Right lobe of liver (tissue), 6 donors: ENCODE results near the gene ATF7IP. TPM values are rescaled to one million over a fixed set of nuclear protein-coding genes. Genes with fewer than 3 reads are reported as not detected.

Experiments used
- ATAC-seq, 4 donors: fragments of 200-7000 bp; cut with Tn5 transposase; one replicate each; pipeline ENCODE4 v1.9.1; 2020; ENCODE audit warnings: mild to moderate bottlenecking in 4 of 4, moderate library complexity in 4 of 4
- DNase-seq, 3 donors: peaks; one replicate each; pipeline ENCODE4 v3.0.0-alpha.2; 2020
- H3K27ac ChIP-seq, 3 donors: fragments of 200-600 bp; one replicate each; pipeline ENCODE4 v1.8.0; 2022
- H3K27me3 ChIP-seq, 2 donors: fragments of 200-600 bp; one replicate each; pipeline ENCODE4 v1.8.0; 2022
- H3K36me3 ChIP-seq, 4 donors: fragments of 200-600 bp; sonication (generic) in 1 of 4; one replicate each; pipeline versions ENCODE4 v1.5.1 to v1.8.0; 2017 to 2022; ENCODE audit warnings: control low read depth in 1 of 4
- H3K4me1 ChIP-seq, 4 donors: fragments of 200-600 bp; sonication (generic) in 1 of 4; one replicate each; pipeline versions ENCODE4 v1.5.1 to v1.8.0; 2017 to 2022; ENCODE audit warnings: control low read depth in 1 of 4
- H3K4me3 ChIP-seq, 3 donors: fragments of 200-600 bp; one replicate each; pipeline ENCODE4 v1.8.0; 2022
- H3K9me3 ChIP-seq, 4 donors: fragments of 200-600 bp; sonication (generic) in 1 of 4; one replicate each; pipeline versions ENCODE4 v1.5.1 to v1.8.0; 2017 to 2022; ENCODE audit warnings: control low read depth in 1 of 4
- POLR2A ChIP-seq: fragments of 450-650 bp; IDR thresholded peaks from one replicate; pipeline ENCODE4 v1.6.1; 2017; ENCODE audit warnings: antibody characterized with exemption, mild to moderate bottlenecking
- WGBS: methylation state at CpG from one replicate; pipeline ENCODE4 v1.1.6; 2018; ENCODE audit warnings: low coverage, low lambda C conversion rate; ENCODE audit not compliant: insufficient coverage; ENCODE audit errors: missing lambda C conversion rate; 5-methylcytosine and 5-hydroxymethylcytosine counted together
- intact Hi-C, 2 donors: fragments of 100-400 bp; cut with DNase I; formaldehyde crosslinking; loops; one replicate each; pipeline versions ENCODE4 v1.11.2 to v1.14.1; 2022
- total RNA-seq, 6 experiments: library from RNA; depleted of rRNA in 2 of 6; stranded (reverse); fragments of >200 nt in 2 of 6; fragmentation: NEBNext Ultra II Directional in 3 of 6; extraction: Animal tissue kit (Norgen Biotek cat#: 25700) in 3 of 6; gene quantifications; one replicate each; pipeline versions ENCODE4 v1.1.0 to v1.2.4, GENCODE V29; 2016 to 2023
- TF ChIP-seq, protein P1 (sequence below), 4 donors: fragments of 200-600 bp in 3 of 4; fragments of 450-650 bp in 1 of 4; IDR thresholded peaks; one replicate each; pipeline versions ENCODE4 v1.5.1 to v1.8.0; 2016 to 2022; ENCODE audit warnings: antibody characterized with exemption in 4 of 4, mild to moderate bottlenecking in 2 of 4
- donor health status: DM: no; HTN: yes; CAD: no.
- donor health status: DM: no; HTN: no; CAD: no.
- donor health status: DM: no; HTN: no; CAD: no.
- donor health status: DM: no; HTN: yes; CAD: no.
- donor health status: DM: no; HTN: yes; CAD: no.

ATF7IP gene
- total RNA-seq, 6 experiments from 2014 or later = 17.5 to 33.6 (median 27.4) TPM

DNA sequence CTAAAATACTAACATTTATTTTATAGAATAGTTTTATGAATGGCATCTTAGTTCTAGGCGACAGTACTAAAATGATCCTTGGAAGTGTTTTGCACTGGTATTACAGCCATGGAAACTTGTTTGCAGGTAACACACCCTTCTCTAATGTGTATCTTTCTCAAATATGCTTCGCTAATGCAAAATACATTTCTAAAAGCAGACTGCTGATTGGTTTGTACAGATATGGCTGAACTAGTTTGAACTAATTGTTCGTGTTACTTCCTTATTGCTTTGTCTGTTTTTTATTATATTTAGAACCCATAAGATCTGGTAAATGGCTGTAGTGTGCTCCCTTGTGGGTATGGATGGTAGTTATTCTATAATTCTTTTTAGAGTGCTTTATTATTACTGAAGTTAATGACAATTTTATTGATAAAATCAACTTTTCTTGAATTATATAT, 53.0 kb downstream of the ATF7IP start:
- Histone ChIP-seq H3K27ac (no peak overlapping the region), H3K4me1 (peaks cover 0 to 42% (median 18%) of the 10 kb centered on the region in 4 donors), H3K4me3 (no peak overlapping the region), H3K36me3 (no peaks in the 10 kb centered on the region), H3K27me3 (no peaks in the 10 kb centered on the region), H3K9me3 (no peaks in the 10 kb centered on the region)
- no peak for TF ChIP-seq POLR2A
- TF ChIP-seq, protein P1, sequence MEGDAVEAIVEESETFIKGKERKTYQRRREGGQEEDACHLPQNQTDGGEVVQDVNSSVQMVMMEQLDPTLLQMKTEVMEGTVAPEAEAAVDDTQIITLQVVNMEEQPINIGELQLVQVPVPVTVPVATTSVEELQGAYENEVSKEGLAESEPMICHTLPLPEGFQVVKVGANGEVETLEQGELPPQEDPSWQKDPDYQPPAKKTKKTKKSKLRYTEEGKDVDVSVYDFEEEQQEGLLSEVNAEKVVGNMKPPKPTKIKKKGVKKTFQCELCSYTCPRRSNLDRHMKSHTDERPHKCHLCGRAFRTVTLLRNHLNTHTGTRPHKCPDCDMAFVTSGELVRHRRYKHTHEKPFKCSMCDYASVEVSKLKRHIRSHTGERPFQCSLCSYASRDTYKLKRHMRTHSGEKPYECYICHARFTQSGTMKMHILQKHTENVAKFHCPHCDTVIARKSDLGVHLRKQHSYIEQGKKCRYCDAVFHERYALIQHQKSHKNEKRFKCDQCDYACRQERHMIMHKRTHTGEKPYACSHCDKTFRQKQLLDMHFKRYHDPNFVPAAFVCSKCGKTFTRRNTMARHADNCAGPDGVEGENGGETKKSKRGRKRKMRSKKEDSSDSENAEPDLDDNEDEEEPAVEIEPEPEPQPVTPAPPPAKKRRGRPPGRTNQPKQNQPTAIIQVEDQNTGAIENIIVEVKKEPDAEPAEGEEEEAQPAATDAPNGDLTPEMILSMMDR (IDR thresholded peaks at IDR 0.05) = peak; percentile 33 to 38 (median 36)
- DNase-seq (no peak), ATAC-seq (peak; percentile 61 to 69 (median 66))
- intact Hi-C loops = no loop called here
- WGBS = 34% methylated on average over 3 of the region's 3 CpGs

DNA sequence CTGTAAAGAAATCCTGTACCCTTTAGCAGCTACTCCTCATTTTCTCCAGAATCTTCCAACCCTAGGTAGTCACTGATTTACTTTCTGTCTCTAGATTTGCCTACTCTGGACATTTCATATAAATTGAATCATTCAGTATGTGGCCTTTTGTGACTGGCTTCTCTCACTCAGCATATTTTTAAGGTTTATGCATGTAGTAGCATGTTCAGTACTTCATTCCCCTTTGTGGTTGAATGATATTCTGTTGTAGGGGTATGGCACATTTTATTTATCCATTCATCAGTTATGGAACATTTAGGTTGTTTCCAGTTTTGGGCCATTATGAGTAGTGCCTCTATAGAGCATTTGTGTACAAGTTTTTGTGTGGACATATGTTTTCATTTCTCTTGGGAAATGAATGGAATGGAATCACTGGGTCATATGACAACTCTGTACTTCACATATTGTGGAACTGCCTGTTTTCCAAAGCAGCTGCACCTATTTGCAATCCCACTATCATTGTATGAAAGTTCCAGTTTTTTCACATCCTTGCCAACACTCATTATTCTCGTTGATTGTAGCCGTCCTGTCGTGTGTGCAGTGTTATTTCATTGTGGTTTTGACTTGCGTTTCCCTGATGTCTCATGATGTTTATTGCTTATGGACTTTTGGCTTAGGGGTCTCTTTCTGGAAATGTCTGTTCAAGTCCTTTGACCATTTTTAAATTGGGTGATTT, 57.2 kb downstream of the ATF7IP start:
- 82% methylated on average over 4 of the region's 4 CpGs for WGBS
- no peak for ATAC-seq
- Histone ChIP-seq H3K36me3 (peaks cover 0 to 7% (median 4%) of the 10 kb centered on the region in 4 donors), H3K9me3 (no peaks in the 10 kb centered on the region), H3K27ac (no peak overlapping the region), H3K4me3 (no peak overlapping the region), H3K27me3 (no peaks in the 10 kb centered on the region), H3K4me1 (peaks cover 0 to 29% (median 6%) of the 10 kb centered on the region in 4 donors)
- DNase-seq = no peak
- intact Hi-C loops = no loop called here
- no peak for TF ChIP-seq POLR2A
- TF ChIP-seq, protein P1 (IDR thresholded peaks at IDR 0.05) = no peak

DNA sequence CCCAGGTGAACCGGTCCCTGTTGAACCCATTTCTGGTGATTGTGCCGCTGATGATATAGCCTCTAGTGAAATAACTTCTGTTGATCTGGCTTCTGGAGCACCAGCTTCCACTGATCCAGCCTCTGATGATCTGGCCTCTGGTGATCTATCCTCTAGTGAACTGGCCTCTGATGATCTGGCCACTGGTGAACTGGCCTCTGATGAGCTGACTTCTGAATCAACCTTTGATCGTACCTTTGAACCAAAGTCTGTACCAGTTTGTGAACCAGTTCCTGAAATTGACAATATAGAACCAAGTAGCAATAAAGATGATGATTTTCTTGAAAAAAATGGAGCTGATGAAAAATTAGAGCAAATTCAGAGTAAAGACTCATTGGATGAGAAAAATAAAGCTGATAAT, 59.1 kb downstream of the ATF7IP start:
- intact Hi-C loops = no loop called here
- no peak for DNase-seq
- ATAC-seq = peak; percentile 11 to 51 (median 33)
- Histone ChIP-seq H3K9me3 (no peaks in the 10 kb centered on the region), H3K36me3 (peaks cover 0 to 9% (median 5%) of the 10 kb centered on the region in 4 donors), H3K27ac (no peak overlapping the region), H3K4me1 (peaks cover 0 to 16% (median 0%) of the 10 kb centered on the region in 4 donors), H3K4me3 (no peak overlapping the region), H3K27me3 (no peaks in the 10 kb centered on the region)
- TF ChIP-seq, protein P1 (IDR thresholded peaks at IDR 0.05) = no peak
- TF ChIP-seq POLR2A = no peak
- WGBS = 100% methylated on average over 1 of the region's 3 CpGs

DNA sequence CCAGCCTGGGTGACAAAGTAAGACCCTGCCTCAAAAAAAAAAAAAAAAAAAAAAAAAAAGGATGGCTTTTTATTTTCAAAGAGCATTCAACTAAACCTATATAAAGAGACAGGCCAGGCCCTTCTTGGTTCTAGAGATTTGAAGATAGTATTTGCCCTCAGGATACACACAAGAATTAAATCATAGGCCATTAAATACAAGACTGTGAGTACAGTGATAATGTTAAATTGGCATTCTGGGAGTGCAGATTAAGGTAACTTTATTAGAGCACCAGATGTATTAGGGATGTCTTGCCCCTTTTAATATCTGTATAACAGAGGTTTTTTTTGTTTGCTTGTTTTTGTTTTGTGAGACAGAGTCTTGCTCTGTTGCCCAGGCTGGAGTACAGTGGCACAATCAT, 61.3 kb downstream of the ATF7IP start:
- DNase-seq = no peak
- no peak for ATAC-seq
- Histone ChIP-seq H3K9me3 (no peaks in the 10 kb centered on the region), H3K4me3 (no peak overlapping the region), H3K27ac (no peak overlapping the region), H3K36me3 (peaks cover 0 to 9% (median 7%) of the 10 kb centered on the region in 4 donors), H3K4me1 (peaks cover 0 to 12% (median 0%) of the 10 kb centered on the region in 4 donors), H3K27me3 (no peaks in the 10 kb centered on the region)
- intact Hi-C loops = no loop called here
- TF ChIP-seq POLR2A = no peak
- TF ChIP-seq, protein P1 (IDR thresholded peaks at IDR 0.05) = no peak
